ENCODE measurements around the gene CD22. TPM values are rescaled to one million over a fixed set of nuclear protein-coding genes. Genes with fewer than 3 reads are reported as not detected.

The CD22 gene
- total and polyA plus RNA-seq, 10 of the 15 experiments (the other 5 are each of a cell fraction or from before 2014, with no cell fraction given): 23.0 to 344 (median 181) TPM

DNA sequence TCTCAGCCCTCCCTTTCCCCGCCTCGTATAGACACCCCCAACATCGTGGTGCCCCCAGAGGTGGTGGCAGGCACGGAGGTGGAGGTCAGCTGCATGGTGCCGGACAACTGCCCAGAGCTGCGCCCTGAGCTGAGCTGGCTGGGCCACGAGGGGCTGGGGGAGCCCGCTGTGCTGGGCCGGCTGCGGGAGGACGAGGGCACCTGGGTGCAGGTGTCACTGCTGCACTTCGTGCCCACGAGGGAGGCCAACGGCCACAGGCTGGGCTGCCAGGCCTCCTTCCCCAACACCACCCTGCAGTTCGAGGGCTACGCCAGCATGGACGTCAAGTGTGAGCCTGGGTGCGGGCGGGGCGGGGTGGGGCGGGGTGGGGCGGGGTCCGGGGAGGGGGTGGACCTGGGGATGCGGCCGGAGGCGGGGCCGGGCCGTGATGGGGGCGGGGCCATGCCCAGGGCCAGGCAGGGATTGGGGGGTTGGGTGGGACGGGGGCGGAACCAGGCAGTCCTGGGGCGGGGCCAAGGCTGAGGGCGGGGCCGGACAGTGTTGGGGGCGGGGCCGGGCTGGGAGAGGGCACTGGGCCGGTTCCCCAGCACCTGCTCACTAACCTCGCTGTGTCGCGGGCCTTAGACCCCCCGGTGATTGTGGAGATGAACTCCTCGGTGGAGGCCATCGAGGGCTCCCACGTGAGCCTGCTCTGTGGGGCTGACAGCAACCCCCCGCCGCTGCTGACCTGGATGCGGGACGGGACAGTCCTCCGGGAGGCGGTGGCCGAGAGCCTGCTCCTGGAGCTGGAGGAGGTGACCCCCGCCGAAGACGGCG lies 29.3 kb upstream of the CD22 start:
- BruUV-seq (replicated peaks): no TSS peak
- H4K20me1 ChIP-seq (ENCODE audit: control insufficient read depth, insufficient read depth): no peaks in the 10 kb centered on the region
- FAIRE-seq (no peak), ATAC-seq (no peak), DNase-seq (ENCODE audit: low read depth, low spot score) (no peak)
- no peaks in the 10 kb centered on the region for H3K36me3 ChIP-seq (ENCODE audit: control insufficient read depth in 2 of 2, insufficient read depth in 2 of 2, low read length in 1 of 2)
- H3K4me2 ChIP-seq (ENCODE audit: control insufficient read depth, insufficient read depth): no peak overlapping the region
- POLR2A ChIA-PET: no interaction called here
- H3K9ac ChIP-seq (ENCODE audit: control insufficient read depth, insufficient read depth, low read length): no peak overlapping the region
- peaks cover 26% of the 10 kb centered on the region for H3K4me1 ChIP-seq (ENCODE audit: control insufficient read depth, insufficient read depth, low read length)
- H3K27me3 ChIP-seq (replicated peaks in 1 of 2; ENCODE audit: control insufficient read depth in 2 of 2, insufficient read depth in 2 of 2, low read length in 1 of 2): no peaks in the 10 kb centered on the region
- CTCF ChIA-PET: no interaction called here
- intact Hi-C loops (cut with micrococcal nuclease; ENCODE audit: unreplicated experiment) (no loop called here), in situ Hi-C loops (cut with MboI) (no loop called here)
- no peak overlapping the region for H3K4me3 ChIP-seq
- SMC1A ChIA-PET (ENCODE audit: uncharacterized antibody, unreplicated experiment): no interaction called here
- WGBS (ENCODE audit: insufficient coverage, insufficient replicate concordance, low lambda C conversion rate, missing lambda C conversion rate): 93% methylated on average over 28 of the region's 55 CpGs
- no peak overlapping the region for H2AFZ ChIP-seq (ENCODE audit: control insufficient read depth, low read depth, low read length)
- TF ChIP-seq EED (IDR thresholded peaks at IDR 0.05; ENCODE audit: low read depth) (no peak), SUZ12 (IDR thresholded peaks at IDR 0.05; ENCODE audit: unreplicated experiment) (no peak), SPI1 (IDR thresholded peaks at IDR 0.05; ENCODE audit: borderline replicate concordance, insufficient read depth, low read depth, low read length) (no peak), HCFC1 (IDR thresholded peaks at IDR 0.05; ENCODE audit: low read length) (no peak)
- no peaks in the 10 kb centered on the region for H3K9me3 ChIP-seq (replicated peaks; ENCODE audit: control insufficient read depth, insufficient read depth, low read length)
- no peaks in the 10 kb centered on the region for H3K79me2 ChIP-seq (ENCODE audit: control insufficient read depth, insufficient read depth, low read length)
- RAD21 ChIA-PET (ENCODE audit: unreplicated experiment): no interaction called here
- H3K27ac ChIP-seq (ENCODE audit: control insufficient read depth, insufficient read depth): no peak overlapping the region

DNA sequence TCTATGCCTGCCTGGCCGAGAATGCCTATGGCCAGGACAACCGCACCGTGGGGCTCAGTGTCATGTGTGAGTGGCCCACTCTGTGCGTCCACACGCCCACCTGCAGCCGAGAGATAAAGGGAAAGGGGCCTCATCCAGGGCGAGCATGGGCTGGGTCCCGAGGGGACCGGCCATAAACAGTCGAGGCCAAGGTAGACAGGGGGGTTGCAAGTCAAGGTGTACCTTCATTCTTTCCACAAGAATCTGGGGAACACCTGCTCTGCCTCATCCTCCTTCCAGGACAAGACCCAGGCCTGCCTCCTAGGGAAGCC lies 28.7 kb upstream of the CD22 start:
- CTCF ChIA-PET: no interaction called here
- Histone ChIP-seq H3K9me3 (replicated peaks; ENCODE audit: control insufficient read depth, insufficient read depth, low read length) (no peaks in the 10 kb centered on the region), H3K9ac (ENCODE audit: control insufficient read depth, insufficient read depth, low read length) (no peak overlapping the region), H3K79me2 (ENCODE audit: control insufficient read depth, insufficient read depth, low read length) (no peaks in the 10 kb centered on the region), H3K36me3 (ENCODE audit: control insufficient read depth in 2 of 2, insufficient read depth in 2 of 2, low read length in 1 of 2) (no peaks in the 10 kb centered on the region), H3K4me2 (ENCODE audit: control insufficient read depth, insufficient read depth) (no peak overlapping the region), H3K4me3 (no peak overlapping the region), H4K20me1 (ENCODE audit: control insufficient read depth, insufficient read depth) (no peaks in the 10 kb centered on the region), H3K4me1 (ENCODE audit: control insufficient read depth, insufficient read depth, low read length) (peaks cover 26% of the 10 kb centered on the region), H3K27ac (ENCODE audit: control insufficient read depth, insufficient read depth) (no peak overlapping the region), H3K27me3 (replicated peaks in 1 of 2; ENCODE audit: control insufficient read depth in 2 of 2, insufficient read depth in 2 of 2, low read length in 1 of 2) (no peaks in the 10 kb centered on the region), H2AFZ (ENCODE audit: control insufficient read depth, low read depth, low read length) (no peak overlapping the region)
- WGBS (ENCODE audit: insufficient coverage, insufficient replicate concordance, low lambda C conversion rate, missing lambda C conversion rate): 78% methylated on average over 10 of the region's 10 CpGs
- intact Hi-C loops (cut with micrococcal nuclease; ENCODE audit: unreplicated experiment): no loop called here
- POLR2A ChIA-PET: no interaction called here
- no TSS peak for BruUV-seq (replicated peaks)
- TF ChIP-seq NR2C2 (IDR thresholded peaks at IDR 0.05; ENCODE audit: borderline replicate concordance, control insufficient read depth, insufficient read length, low read depth): no peak
- SMC1A ChIA-PET (ENCODE audit: uncharacterized antibody, unreplicated experiment): no interaction called here
- FAIRE-seq (no peak), ATAC-seq (no peak), DNase-seq (ENCODE audit: low read depth, low spot score) (no peak)
- in situ Hi-C loops (cut with MboI): no loop called here
- RAD21 ChIA-PET (ENCODE audit: unreplicated experiment): no interaction called here
